Brain pericyte (primary cell): ENCODE data around the gene SENP8.
A peak's percentile ranks its signal among the peaks of the same experiment; 100 is the strongest.
"Not testable (repeated sequence)": the region's sequence is repeated elsewhere in the genome, so short reads cannot be mapped to it uniquely, and the experiment has no call there.

ENCODE experiments used
- DNase-seq: peaks from one replicate; pipeline ENCODE4 v3.0.0-alpha.2; 2012; ENCODE audit warnings: low read depth, low spot score

The SENP8 gene

DNA sequence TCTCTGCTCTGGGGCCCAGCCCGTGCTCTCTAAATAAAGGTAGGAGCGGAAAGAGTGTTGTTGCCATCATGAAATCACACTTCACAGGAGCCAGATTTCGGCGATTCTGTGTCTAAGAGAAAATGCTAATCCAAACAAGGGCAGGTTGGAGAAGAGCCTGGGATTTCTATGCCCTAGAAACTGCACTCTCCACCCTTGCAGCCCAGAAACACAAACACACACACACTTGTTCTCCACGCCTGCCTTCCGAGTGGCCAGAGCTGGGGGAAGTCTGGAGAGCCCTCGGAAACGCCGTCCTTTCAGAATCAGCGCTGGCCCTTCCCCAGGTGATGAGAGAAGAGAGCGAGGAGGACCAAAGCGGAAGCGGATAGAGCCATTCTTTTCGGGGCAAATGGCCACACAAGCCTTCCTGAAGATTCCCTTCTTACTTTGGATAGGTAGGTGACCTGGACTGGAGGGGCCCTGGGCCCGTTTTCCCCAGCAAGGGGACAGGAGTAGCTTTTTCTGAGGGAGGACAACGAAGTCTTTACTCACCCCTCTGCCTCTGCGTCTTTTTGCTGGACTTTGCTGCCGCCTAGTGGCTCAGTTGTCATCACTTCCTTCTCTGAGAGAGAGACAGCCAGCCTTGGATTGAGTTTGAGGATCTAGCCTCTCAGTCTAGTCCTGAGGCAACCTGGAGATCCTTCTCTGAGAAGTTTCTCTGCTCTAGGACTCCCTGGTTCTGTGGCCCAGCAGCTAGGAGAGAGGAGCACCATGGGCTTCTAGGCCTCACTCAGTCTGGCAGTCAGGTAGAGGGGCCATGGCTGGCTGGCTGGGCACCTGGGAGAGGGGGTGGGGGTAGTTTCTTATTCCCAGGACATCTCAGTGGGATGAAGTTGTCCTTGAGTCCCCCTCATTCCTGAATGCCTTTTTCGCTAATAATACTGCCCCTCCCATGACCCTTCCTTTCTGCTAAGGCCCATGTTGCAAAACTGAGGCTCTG, 37.7 kb downstream of the SENP8 start:
- DNase-seq: peak; percentile 37

DNA sequence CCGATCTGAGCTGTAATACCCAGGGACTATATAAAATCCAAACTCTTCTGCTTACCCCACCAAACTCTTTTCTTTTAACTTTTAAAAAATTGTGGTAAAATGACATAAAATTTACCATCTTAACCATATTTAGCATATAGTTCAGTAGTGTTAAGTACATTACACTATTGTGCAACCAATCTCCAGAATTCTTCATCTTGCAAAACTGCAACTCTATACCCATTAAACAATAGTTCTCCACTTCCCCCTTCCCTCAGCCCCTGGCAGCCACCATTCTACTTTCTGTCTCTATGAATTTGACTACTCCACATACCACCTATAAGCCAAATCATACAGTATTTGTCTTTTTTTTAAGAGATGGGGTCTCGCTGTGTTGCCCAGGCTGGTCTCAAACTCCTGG, 38.7 kb downstream of the SENP8 start:
- no peak for DNase-seq

DNA sequence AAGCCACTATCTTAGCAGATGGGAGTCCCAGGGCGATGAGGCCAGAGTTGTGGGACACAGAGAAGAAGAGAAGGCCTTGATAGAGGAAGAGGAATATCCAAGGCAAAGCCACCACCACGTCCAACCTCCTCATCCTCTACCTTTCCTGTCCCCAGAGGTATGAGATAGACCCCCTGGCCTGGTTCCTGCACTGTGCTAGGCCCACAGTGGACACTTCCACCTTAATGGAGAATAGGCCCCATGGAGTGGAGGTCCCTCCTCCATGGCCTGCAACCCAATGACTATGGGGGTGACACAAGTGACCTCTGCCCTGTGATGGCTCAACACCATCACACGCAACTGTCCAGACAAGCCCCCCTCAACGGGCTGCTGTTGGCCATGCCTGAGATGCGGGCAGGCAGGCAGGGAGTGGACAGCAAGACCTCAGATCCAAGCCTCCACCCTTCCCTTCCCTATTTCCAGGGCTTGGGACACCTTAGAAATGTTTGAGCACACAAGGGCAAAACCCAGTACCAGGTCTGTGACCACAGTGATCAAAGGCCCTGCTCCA, 42.6 kb downstream of the SENP8 start:
- no peak for DNase-seq

DNA sequence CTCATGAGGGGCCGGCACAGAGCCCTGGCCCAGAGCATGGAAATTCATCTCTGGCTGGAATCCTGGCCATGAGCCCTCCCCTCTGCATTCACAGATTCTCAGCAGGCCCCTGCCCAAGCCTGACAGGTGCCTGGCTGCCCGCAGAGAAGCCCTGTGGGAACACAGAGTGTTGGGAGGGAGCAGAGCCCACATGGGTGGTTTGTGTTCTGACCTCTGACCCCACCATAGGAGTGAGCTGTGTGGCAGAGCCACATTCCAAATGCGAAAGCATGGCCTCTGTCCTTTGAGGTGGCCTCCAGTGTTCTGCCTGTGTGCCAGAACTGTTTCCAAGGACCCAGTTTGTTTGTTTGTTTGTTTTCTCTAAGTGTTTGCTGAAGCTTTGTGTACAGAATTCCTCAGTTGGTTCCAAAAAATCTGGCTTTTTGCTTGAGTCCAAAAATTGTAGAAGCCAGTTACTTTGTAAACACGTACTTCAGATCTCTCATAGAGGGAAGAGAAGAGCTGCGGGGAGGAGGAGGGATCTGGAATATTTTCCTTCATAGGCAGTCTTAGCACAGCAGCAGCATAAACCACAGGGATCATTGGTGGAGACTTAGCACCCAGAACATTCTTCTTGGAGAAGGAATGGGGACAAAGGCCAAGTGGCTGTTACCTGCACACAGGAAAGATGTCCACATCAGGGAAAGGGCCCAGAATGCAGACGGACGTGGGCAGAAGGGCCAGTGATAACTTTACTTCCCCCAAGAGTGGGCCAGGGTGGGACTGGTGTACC, 43.3 kb downstream of the SENP8 start:
- no peak for DNase-seq

DNA sequence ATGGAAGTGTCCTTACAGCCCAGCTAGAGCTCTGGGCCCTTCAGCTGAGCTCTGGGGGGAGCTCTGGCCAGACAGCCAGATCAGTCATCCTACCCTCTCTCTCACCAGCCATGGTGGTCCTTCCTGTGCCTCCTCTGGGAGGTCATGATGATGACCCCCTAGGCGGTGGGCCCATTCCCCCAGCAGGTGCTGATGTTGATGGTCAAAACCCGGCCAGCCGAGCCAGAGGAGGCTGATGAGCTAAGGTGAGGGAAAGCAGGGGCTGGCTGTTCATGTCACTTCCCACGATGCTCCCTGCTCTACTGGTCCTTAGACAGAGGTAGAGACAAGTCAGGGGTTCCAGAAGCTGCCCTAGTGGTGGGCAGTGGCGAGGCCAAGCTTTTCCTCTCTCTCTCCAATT, 44.4 kb downstream of the SENP8 start:
- DNase-seq: no peak

DNA sequence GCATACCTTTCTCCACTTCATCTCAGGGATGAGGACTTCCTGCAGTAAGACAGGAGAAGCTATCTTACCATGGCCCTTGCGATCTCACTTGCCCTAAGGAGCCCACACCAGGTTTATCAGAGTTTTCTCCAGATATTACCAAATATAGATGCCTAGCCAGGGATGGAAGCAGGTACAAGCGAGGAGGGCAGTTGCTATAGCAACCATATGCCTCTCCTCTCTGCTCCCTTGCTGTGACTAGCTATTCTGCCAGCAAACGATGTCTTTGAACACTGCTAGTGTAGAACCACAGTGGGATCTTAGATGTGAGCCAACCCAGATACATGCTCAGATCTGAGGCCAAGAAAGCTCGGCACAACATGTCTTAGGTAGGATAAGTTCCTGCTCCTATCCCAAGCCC, 45.5 kb downstream of the SENP8 start:
- DNase-seq: no peak

DNA sequence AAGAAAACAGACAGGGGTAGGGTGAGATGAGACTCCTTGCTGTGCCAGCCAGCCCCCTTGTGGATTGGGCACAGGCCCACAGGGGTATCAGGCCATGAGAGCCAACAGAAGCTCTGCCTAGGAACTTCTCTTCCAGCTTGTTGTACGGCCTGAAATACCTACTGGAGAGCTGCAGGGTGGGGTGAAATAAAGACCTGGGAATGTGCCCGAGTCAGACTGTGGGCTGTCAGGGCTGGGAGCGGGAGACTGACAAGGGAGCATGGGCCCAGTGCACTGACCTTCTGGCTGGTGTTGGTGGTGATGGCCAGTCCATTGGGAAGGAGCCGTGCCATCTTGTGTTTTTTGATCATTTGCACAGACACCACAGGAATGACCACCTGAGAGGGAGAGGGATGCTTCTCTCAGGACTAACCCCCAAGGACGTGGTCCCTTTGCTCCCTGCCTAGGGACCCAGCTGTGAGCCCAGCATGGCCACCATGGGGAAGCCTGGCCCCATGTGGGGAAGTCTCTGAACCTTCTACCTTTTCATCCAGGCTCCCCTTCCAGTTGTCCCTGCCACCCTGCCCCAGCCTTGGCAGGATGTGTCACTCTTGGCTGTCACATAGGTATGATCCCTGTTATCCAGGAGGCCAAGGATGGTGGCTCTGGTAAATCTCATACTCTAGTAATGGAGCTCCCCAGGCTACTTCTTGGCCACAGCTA, 48.7 kb downstream of the SENP8 start:
- DNase-seq: no peak

DNA sequence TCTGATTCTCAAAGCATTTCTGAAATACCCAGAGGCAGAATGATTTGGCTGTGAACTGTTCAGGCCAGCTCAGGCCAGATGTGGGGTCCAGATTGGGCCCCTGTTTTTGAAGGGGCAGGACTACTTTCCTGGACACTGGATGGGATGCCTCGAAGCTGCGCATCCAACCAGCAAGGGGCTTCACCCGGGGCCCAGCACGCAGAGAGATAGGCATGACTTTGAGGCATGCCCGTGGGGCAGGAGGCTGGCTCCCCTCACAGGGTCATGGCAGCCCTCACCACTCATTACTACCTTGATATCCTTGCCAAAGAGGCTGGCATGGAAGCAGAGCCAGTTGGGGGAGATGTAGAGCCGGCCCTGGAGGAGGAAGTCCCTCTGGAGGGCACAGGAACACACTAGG, 49.2 kb downstream of the SENP8 start:
- DNase-seq: no peak

DNA sequence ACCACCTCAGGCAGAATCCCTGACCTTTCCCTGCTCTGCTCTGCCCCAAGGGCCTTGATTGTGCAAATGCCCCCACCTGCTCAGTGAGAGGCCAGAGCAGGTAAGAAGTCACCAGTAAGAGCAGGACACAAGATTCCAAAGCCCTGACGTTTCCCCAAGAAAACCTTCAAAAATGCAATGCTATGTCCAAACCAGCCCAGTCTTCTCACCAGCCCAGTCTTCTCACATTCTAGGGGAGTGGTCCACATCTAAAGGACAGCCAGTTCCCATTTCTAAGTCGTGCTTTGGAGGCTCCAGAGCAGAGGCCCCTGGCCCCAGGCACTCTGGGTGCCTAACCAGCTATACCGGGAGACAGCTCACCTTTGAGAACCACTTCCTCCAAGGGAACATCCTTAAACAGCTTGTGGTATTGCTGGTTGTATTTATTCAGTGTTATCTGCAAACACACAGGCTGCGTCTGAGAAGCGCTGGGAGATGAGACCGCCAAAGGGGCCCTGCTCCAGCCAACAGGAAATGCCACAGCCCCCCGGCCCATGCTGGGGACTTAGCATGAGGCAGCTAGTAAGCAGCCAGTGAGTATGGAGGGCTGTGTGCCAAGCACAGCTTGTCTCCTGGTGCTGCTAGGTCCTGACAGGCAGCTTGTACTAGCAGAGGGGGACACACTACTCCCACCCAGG, 50.1 kb downstream of the SENP8 start:
- DNase-seq: peak; percentile 49

DNA sequence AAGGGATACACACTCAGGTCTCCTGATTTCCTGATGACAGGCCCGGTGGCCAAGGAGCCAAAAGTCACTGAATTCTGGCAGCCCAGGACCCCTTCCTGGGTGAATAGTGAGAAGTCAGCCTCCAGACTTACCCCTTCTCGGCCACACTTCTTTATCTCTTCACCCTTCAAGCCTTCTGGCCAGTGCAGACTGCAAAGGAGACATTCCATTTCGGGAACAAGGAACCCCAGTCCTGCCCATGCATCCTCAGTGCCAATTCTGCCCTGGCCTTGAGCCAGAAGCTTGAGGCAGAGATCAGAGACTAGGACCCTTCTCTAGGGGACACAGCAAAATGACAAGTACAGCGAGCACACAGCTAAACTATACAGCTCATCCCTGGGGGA, 50.6 kb downstream of the SENP8 start:
- DNase-seq: no peak

DNA sequence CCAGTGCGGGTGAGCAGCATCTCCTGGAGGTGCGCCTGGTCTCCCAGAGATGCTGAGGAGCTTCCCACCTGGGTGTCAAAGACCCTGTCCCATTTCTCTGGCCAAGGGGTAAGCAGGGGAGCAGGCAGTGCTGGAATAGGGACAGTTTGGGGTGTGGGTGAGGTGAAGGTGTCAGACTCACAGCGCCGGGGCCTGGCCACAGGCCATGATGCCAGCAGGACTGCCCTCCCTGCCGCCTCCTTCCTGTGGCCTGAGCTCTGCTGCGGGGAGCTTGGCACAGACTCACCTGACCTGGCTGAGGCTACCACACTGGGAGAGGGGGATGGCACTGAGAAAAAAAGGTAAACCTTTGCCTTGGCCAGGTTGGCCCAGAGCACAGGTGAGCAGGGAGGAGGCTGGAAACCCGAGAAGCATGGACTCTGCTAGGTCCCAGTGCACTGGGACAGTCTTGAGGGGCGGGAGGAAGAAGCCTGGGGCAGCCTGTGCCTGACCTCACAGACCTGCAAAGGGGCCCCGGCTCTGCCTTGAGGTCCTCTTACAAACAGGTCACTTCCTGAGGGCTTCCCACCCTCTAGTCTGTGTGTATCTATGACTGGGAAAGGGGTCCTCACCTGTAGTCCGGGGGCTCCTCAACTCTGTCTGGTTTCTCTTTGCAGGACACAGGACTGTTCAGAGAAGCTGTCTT, 51.2 kb downstream of the SENP8 start:
- no peak for DNase-seq

DNA sequence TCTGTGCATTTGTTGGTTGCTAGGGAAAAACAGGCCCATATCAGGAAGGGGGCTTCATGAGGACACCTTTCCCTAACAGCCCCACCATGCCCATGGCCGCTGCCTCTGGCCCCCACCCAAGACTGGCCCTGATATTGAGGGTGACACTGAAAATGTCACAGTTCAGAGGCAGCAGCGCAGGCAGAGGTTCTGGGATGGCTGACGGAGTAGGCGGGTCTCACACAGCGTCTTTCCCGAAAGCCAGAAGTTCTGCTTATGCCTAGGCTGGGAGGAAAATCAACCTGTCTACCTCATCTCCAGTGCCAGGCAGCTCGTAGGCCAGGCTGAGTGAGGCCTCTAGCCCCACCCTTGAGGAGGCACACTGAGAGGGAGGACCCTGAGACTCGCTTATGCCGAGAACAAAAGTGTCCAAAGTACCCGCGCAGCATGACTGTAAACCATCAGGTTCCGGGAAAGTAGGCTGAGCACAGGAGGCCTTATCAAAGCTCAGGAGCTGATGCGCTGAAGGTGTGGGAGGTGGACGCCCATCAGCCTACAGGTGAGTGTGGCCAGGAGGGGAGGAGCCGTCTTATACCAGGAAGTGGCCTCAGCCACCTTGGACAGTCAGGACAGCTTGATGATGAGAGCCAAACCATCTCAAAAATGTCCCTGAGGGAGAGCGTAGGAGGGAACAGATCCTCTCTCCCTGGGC, 51.9 kb downstream of the SENP8 start:
- no peak for DNase-seq

DNA sequence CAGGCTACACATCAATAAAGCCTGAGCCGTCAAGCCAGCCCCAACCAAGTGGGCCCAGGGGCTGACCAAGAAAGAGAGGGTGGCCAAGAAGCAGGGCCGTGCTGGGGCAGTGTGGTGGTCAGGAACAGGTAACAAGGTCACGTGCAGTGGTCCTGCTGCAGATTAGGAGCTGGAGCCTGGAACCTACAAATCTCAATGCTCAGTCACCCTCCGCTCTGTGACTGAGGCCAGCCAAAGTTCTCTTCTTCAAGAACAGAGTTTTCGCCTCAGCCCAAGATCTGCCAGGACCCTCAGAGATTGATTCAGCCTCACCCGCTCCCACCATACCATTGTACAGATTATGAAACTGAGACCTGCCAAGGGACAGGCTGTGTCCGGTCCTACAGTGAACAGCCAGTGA, 52.5 kb downstream of the SENP8 start:
- no peak for DNase-seq

DNA sequence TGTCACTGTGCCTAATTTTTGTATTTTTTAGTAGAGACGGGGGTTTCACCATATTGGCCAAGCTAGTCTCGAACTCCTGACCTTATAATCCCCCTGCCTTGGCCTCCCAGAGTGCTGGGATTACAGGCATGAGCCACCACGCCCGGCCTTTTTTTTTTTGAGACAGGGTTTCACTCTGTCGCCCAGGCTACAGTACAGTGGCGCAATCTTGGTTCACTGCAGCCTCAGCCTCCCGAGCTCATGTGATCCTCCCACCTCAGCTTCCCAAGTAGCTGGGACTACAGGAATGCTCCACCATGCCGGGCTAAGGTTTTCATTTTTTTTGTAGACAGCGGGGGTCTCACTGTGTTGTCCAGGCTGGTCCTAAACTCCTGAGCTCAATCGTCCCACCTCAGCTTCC, 53.8 kb downstream of the SENP8 start:
- DNase-seq: not testable (repeated sequence)

DNA sequence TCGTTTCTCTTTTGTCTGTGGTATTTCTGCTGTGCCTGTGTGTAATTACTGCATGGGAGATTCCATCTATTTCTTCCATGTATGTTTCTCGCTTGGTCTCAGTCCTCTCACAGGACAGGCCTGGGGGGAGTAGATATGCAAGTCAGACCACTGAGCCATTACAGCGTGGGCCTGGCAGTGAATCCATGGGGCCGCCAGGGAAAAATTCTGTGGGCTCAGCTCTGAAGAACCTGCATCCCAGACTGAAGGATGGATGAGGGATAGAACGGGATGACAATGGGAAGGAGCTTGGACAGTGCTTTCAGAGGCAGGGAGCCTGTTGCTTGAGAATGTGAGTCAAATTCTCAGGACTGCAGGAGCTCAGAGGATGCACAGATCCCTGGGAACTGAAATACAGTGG, 54.6 kb downstream of the SENP8 start:
- DNase-seq: no peak

DNA sequence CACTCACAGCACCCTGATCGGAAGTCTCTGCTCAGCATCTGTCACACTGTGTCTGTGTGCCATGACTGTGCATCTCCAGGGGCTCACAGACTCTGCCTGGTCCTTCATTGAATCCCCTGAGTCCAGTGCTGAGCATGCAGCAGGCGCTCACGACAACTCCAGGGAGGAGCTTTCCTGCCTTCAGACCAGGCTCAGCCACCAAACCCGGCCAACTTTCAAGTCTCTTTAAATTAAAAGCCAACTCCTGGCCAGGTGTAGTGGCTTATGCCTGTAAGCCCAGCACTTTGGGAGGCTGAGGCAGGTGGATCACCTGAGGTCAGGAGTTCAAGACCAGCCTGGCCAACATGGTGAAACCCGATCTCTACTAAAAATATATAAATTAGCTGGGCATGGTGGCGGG, 55.2 kb downstream of the SENP8 start:
- no peak for DNase-seq

DNA sequence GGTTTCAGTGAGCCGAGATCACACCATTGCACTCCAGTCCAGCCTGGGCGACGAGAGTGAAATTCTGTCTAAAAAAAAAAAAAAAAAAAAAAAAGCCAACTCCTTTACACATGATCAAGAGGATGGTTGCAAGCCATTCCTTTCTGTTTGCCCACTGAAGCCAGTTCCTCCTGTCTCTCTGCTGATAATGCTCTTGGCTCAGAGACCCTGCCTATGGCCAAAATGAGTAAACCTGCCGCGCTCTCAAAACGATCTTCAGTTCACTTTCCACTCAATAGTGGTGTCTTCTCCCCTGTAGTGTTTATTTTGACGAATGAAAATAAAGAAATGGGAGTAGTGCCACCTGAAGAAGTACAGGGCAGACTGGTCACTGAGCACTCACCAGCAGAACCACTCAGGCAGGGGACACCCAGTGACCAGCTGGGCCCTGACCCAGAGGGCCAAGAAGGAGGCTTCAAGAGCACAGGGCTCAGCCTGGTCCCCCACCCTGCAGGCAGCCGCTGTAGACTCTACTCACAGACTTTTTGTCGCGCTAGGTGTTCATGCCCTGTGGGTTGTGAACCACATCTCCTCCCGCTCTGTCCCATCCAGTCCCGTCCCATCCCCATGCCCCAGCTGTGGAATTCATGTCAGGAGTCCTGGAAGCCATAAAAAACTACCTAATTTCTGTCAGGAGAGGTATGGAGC, 55.8 kb downstream of the SENP8 start:
- DNase-seq: no peak

DNA sequence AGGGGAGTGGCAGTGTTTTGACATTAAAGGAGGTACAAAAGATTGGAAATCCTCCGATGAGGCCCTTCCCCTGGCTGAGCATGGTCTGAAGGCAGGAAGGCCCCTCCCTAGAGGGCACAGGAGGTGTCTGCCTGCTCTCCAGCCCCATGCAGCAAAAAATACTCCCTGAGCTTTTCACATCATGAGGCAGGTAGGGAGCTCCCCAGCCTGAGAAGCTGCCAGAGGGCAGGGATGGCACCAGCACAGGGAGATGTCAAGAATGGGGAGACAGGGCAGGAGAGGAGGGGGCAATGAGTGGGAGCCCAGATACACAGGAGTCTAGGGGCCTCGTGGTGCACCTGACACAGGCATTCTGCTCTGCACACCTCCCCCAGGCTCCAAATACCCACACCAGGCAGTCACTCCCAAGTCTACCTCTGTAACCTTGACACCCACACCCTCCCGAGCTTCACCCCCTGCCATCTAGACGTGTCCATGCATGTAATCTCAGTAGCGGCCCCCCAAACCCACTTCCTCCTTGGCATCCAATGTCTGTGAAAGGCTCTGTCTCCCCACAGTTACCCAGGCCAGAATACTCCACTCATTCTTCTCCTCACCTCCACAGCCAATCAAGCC, 56.5 kb downstream of the SENP8 start:
- no peak for DNase-seq
